K562 (cell line): ENCODE results near the gene TXNL1. TPM values are rescaled to one million over a fixed set of nuclear protein-coding genes. Genes with fewer than 3 reads are reported as not detected.

Experiments
- ATAC-seq: fragments of 200-7000 bp; cut with Tn5 transposase; 3 replicates; pipeline ENCODE4 v1.9.1; 2020; ENCODE audit warnings: moderate library complexity
- BruUV-seq: library from RNA; stranded (reverse); fragments of 400-500 nt; replicated peaks from 2 replicates; lab custom pipeline; 2021; lab: Mats Ljungman, UMichigan
- CTCF ChIA-PET: fragments of 300-600 bp; formaldehyde crosslinking; extraction: SDS; loops from one replicate; lab custom pipeline; 2021; ENCODE audit warnings: low intra/inter-chr PET ratio; lab: Yijun Ruan, JAX
- POLR2A ChIA-PET: fragments of 300-600, 350-650 bp; sonication (Branson Sonifier 250); formaldehyde crosslinking; extraction: SDS; loops from one replicate; lab custom pipeline; 2021; ENCODE audit warnings: antibody characterized with exemption, inconsistent platforms; lab: Yijun Ruan, JAX
- DNase-seq, 4 experiments: peaks; one replicate each; pipeline versions ENCODE4 v3.0.0 to v3.0.0-alpha.2; 2011 to 2018; ENCODE audit warnings: low spot score in 3 of 4, mixed read lengths in 3 of 4; ENCODE audit errors: extremely low read depth in 1 of 4
- FAIRE-seq: peaks from 2 replicates; lab custom pipeline; 2011; peaks lifted over from hg19 to GRCh38; lab: Jason Lieb, UNC
- H2AFZ ChIP-seq: 2 replicates; pipeline ENCODE4 v1.6.0; 2011; ENCODE audit warnings: low read depth, low read length, control low read depth, inconsistent platforms
- H3K27ac ChIP-seq: fragments of 200-600 bp; 3 replicates; pipeline ENCODE4 v1.8.0; 2011; ENCODE audit warnings: low read depth, mild to moderate bottlenecking, control low read depth, inconsistent platforms, low read length, moderate library complexity, mixed read lengths; ENCODE audit errors: extremely low read depth
- H3K27me3 ChIP-seq, 2 experiments: fragments of 300-600 bp in 1 of 2; 2 replicates in 1 of 2; 3 replicates in 1 of 2; pipeline versions ENCODE4 v1.6.0 to v1.8.0; 2011; ENCODE audit warnings: inconsistent platforms in 2 of 2, low read length in 2 of 2, mild to moderate bottlenecking in 1 of 2, mixed read lengths in 1 of 2, moderate library complexity in 1 of 2; ENCODE audit not compliant: control insufficient read depth in 2 of 2, insufficient read depth in 2 of 2
- H3K36me3 ChIP-seq: fragments of 300-600 bp; 3 replicates; pipeline ENCODE4 v1.8.0; 2011; ENCODE audit warnings: mild to moderate bottlenecking, low read length, inconsistent platforms; ENCODE audit not compliant: control insufficient read depth, insufficient read depth
- H3K4me1 ChIP-seq, 2 experiments: fragments of 200-600 bp in 1 of 2; replicated peaks in 1 of 2; 2 replicates in 1 of 2; 3 replicates in 1 of 2; pipeline versions ENCODE4 v1.5.1 to v1.8.0; 2011; ENCODE audit warnings: inconsistent platforms in 2 of 2, low read length in 2 of 2, mild to moderate bottlenecking in 1 of 2, mixed read lengths in 1 of 2, moderate library complexity in 1 of 2; ENCODE audit not compliant: control insufficient read depth in 2 of 2, insufficient read depth in 2 of 2
- H3K4me2 ChIP-seq: 2 replicates; pipeline ENCODE4 v1.6.1; 2011; ENCODE audit warnings: low read length, control low read depth, inconsistent platforms, mixed read lengths; ENCODE audit not compliant: insufficient read depth
- H3K4me3 ChIP-seq: fragments of 200-600 bp; sonication (generic), shearing (Covaris generic); 2 replicates; pipeline ENCODE4 v1.5.1; 2016; ENCODE audit warnings: control low read depth, inconsistent platforms
- H3K79me2 ChIP-seq: fragments of 200-600 bp; 3 replicates; pipeline ENCODE4 v1.8.0; 2011; ENCODE audit warnings: low read length, inconsistent platforms; ENCODE audit not compliant: control insufficient read depth, insufficient read depth
- H3K9ac ChIP-seq, 2 experiments: 2 replicates each; pipeline versions ENCODE4 v1.6.0 to v1.6.1; 2011; ENCODE audit warnings: low read depth in 2 of 2, low read length in 2 of 2, control low read depth in 1 of 2, inconsistent platforms in 1 of 2, mild to moderate bottlenecking in 1 of 2, mixed read lengths in 1 of 2; ENCODE audit not compliant: insufficient read depth in 1 of 2
- H3K9me1 ChIP-seq: one replicate; pipeline ENCODE4 v1.6.0; 2011; ENCODE audit warnings: inconsistent platforms, mild to moderate bottlenecking, low read length, moderate library complexity; ENCODE audit not compliant: control insufficient read depth, insufficient read depth
- H3K9me3 ChIP-seq: replicated peaks from 2 replicates; pipeline ENCODE4 v1.5.1; 2011; ENCODE audit warnings: low read depth, low read length, inconsistent platforms; ENCODE audit not compliant: control insufficient read depth, insufficient read depth
- H4K20me1 ChIP-seq: replicated peaks from 2 replicates; pipeline ENCODE4 v1.6.1; 2011; ENCODE audit warnings: low read length, inconsistent platforms, mixed read lengths; ENCODE audit not compliant: control insufficient read depth, insufficient read depth
- CREB3 ChIP-seq: fragments of 450-650 bp; conservative IDR thresholded peaks from 2 replicates; pipeline ENCODE4 v1.6.1; 2016; ENCODE audit warnings: missing genetic modification characterization, low read depth, mild to moderate bottlenecking, missing compliant biosample characterization, moderate library complexity
- HDAC6 ChIP-seq: IDR thresholded peaks from 2 replicates; pipeline ENCODE4 v1.6.1; 2012; ENCODE audit warnings: low read depth, mild to moderate bottlenecking, control low read depth, inconsistent platforms, low read length, moderate library complexity
- HDGF ChIP-seq: fragments of 450-650 bp; IDR thresholded peaks from 2 replicates; pipeline ENCODE4 v1.6.1; 2016
- JUND ChIP-seq, 2 experiments: IDR thresholded peaks; 2 replicates in 1 of 2; 3 replicates in 1 of 2; pipeline ENCODE4 v1.6.1; 2011; ENCODE audit warnings: borderline replicate concordance in 2 of 2, low read depth in 2 of 2, low read length in 2 of 2, improper control_type of control experiment in 1 of 2, missing biosample characterization in 1 of 2, missing genetic modification characterization in 1 of 2, missing genetic modification reagents in 1 of 2
- MED1 ChIP-seq: sonication (generic); formaldehyde crosslinking; IDR thresholded peaks from 2 replicates; pipeline ENCODE4 v1.8.1; 2023; ENCODE audit warnings: missing genetic modification reagents, borderline replicate concordance
- MEF2A ChIP-seq: IDR thresholded peaks from 2 replicates; pipeline ENCODE4 v1.6.1; 2011; ENCODE audit warnings: low read depth, mild to moderate bottlenecking, low read length, moderate library complexity; ENCODE audit not compliant: control insufficient read depth
- NR1H2 ChIP-seq: sonication (generic); formaldehyde crosslinking; IDR thresholded peaks from 2 replicates; pipeline ENCODE4 v1.4.0; 2020; ENCODE audit warnings: mild to moderate bottlenecking, missing genetic modification reagents
- RBFOX2 ChIP-seq: fragments of 200-400 bp; formaldehyde crosslinking; IDR thresholded peaks from 2 replicates; pipeline ENCODE4 v1.6.1; 2017; ENCODE audit warnings: low read depth, mild to moderate bottlenecking, low read length, moderate library complexity
- SLC30A9 ChIP-seq: fragments of 250-450 bp; sonication (Bioruptor Pico); IDR thresholded peaks from 2 replicates; pipeline ENCODE4 v1.8.0; 2022; ENCODE audit warnings: mild to moderate bottlenecking, moderate library complexity
- U2AF1 ChIP-seq: fragments of 200-400 bp; formaldehyde crosslinking; optimal IDR thresholded peaks from 2 replicates; pipeline ENCODE3; 2017; ENCODE audit warnings: mild to moderate bottlenecking, low read depth, low read length, moderate library complexity
- XRCC5 ChIP-seq: fragments of 200-400 bp; formaldehyde crosslinking; IDR thresholded peaks from 2 replicates; pipeline ENCODE4 v1.6.1; 2017; ENCODE audit warnings: low read depth, mild to moderate bottlenecking, low read length
- ZC3H8 ChIP-seq: fragments of 450-650 bp; IDR thresholded peaks from 2 replicates; pipeline ENCODE4 v1.6.1; 2017
- ZFP36 ChIP-seq: fragments of 150-350 bp; IDR thresholded peaks from 2 replicates; pipeline ENCODE4 v1.6.1; 2018; ENCODE audit warnings: low read length, low read depth; ENCODE audit not compliant: partially characterized antibody
- WGBS: fragments of 100-300 bp; shearing (Covaris generic); methylation state at CpG from one replicate; pipeline ENCODE4 v1.1.6; 2016; ENCODE audit warnings: low coverage, mixed read lengths; ENCODE audit not compliant: insufficient coverage; ENCODE audit errors: missing lambda C conversion rate; 5-methylcytosine and 5-hydroxymethylcytosine counted together
- in situ Hi-C: fragments of 300-500 bp; cut with MboI; formaldehyde crosslinking; loops from 4 replicates; pipeline ENCODE4 v1.15.0; 2018; ENCODE audit warnings: inconsistent platforms, mixed read lengths
- intact Hi-C: fragments of 100-400 bp; cut with micrococcal nuclease; formaldehyde crosslinking; loops from 2 replicates; pipeline ENCODE4 v1.14.2; 2022
- polyA plus RNA-seq, 8 experiments: library from polyadenylated mRNA; depleted of rRNA in 4 of 8; stranded (reverse) in 5 of 8; unstranded in 3 of 8; fragments of >200 nt; fragmentation: Nextera tagmentation in 2 of 8; fragmentation: Illumina TruSeq in 1 of 8; extraction: Ambion mirVana in 2 of 8; extraction: Trizol in 1 of 8; gene quantifications; 2 replicates each; pipeline versions ENCODE4 v1.2.1 to v1.2.3, GENCODE V29; 2011 to 2014; ENCODE audit warnings: inconsistent platforms in 1 of 8, missing spikeins in 1 of 8
- total RNA-seq, 7 experiments: library from RNA; depleted of rRNA in 6 of 7; stranded (reverse); fragments of >200 nt in 6 of 7; fragmentation: Illumina TruSeq in 2 of 7; extraction: Trizol in 2 of 7; gene quantifications; 2 replicates each; pipeline versions ENCODE4 v1.2.1 to v1.2.3, GENCODE V29; 2011 to 2021; ENCODE audit warnings: low replicate concordance in 1 of 7
- TF ChIP-seq, protein P1 (sequence below): fragments of 450-650 bp; formaldehyde crosslinking; conservative IDR thresholded peaks from 2 replicates; pipeline ENCODE4 v1.4.0; 2022; ENCODE audit warnings: mild to moderate bottlenecking, missing genetic modification characterization
- TF ChIP-seq, protein P2 (sequence below): fragments of 150-350 bp; conservative IDR thresholded peaks from 2 replicates; pipeline ENCODE4 v1.6.1; 2014; ENCODE audit warnings: low read length
- TF ChIP-seq, protein P3 (sequence below): sonication (generic); formaldehyde crosslinking; IDR thresholded peaks from 2 replicates; pipeline ENCODE4 v1.8.1; 2023; ENCODE audit warnings: mild to moderate bottlenecking, missing genetic modification reagents

Gene TXNL1
- total and polyA plus RNA-seq, 9 of the 15 experiments (the other 6 are each of a cell fraction or from before 2014, with no cell fraction given) = 45.4 to 103 (median 65.7) TPM

DNA sequence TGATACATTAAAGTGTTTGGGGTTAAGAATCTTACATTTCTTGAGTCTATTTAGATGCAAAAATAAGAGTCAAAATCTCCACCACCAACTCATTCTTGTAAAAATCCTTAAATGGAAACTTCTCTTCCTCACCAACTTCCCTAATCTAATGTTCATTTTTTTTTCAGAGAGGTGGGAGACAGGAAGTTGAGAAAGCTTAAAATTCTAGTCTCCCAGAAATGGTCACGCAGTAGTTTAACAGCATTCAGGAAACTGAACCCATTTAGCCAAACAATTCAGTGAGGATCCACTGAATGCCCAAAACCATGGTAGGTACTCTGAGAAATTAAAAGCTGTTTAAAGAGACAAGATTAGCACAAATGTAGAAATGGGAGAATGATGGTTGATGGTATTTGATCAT lies 69.0 kb downstream of the TXNL1 start:
- CTCF ChIA-PET = no interaction called here
- no peak for ATAC-seq
- no peaks in the 10 kb centered on the region for H4K20me1 ChIP-seq
- intact Hi-C loops = no loop called here
- no peak overlapping the region for H3K9ac ChIP-seq
- POLR2A ChIA-PET = no interaction called here
- DNase-seq = no peak
- no peak overlapping the region for H2AFZ ChIP-seq
- no peaks in the 10 kb centered on the region; a peak in 1 of 5 replicates for H3K27me3 ChIP-seq
- no peaks in the 10 kb centered on the region for H3K9me1 ChIP-seq
- no peaks in the 10 kb centered on the region for H3K79me2 ChIP-seq
- H3K4me1 ChIP-seq = no peaks in the 10 kb centered on the region
- no peak overlapping the region for H3K4me3 ChIP-seq
- no peak overlapping the region for H3K4me2 ChIP-seq
- no peak overlapping the region for H3K27ac ChIP-seq
- no TSS peak for BruUV-seq
- 13% methylated on average over 1 of the region's 1 CpG for WGBS
- no peak for FAIRE-seq
- H3K36me3 ChIP-seq = no peaks in the 10 kb centered on the region
- in situ Hi-C loops = loop anchor here (25.0 kb wide), 1 partner anchor 1332 kb away; no protein-coding TSS in a partner anchor
- no peaks in the 10 kb centered on the region for H3K9me3 ChIP-seq
- TF ChIP-seq RBFOX2 (no peak), SLC30A9 (CRISPR knock-in tag) (no peak), NR1H2 (no peak), CREB3 (tag) (no peak), MEF2A (no peak), ZFP36 (no peak), U2AF1 (no peak), ZC3H8 (no peak), HDGF (no peak), XRCC5 (no peak), JUND (IDR thresholded peaks at IDR 0.05; ENCODE audit: borderline replicate concordance, low read depth, low read length) (no peak), JUND (tag; IDR thresholded peaks at IDR 0.05; ENCODE audit: borderline replicate concordance, low read depth, low read length) (no peak), HDAC6 (no peak), MED1 (CRISPR knock-in tag) (no peak)
- TF ChIP-seq, protein P1, sequence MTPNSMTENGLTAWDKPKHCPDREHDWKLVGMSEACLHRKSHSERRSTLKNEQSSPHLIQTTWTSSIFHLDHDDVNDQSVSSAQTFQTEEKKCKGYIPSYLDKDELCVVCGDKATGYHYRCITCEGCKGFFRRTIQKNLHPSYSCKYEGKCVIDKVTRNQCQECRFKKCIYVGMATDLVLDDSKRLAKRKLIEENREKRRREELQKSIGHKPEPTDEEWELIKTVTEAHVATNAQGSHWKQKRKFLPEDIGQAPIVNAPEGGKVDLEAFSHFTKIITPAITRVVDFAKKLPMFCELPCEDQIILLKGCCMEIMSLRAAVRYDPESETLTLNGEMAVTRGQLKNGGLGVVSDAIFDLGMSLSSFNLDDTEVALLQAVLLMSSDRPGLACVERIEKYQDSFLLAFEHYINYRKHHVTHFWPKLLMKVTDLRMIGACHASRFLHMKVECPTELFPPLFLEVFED (CRISPR knock-in tag) = no peak
- TF ChIP-seq, protein P2, sequence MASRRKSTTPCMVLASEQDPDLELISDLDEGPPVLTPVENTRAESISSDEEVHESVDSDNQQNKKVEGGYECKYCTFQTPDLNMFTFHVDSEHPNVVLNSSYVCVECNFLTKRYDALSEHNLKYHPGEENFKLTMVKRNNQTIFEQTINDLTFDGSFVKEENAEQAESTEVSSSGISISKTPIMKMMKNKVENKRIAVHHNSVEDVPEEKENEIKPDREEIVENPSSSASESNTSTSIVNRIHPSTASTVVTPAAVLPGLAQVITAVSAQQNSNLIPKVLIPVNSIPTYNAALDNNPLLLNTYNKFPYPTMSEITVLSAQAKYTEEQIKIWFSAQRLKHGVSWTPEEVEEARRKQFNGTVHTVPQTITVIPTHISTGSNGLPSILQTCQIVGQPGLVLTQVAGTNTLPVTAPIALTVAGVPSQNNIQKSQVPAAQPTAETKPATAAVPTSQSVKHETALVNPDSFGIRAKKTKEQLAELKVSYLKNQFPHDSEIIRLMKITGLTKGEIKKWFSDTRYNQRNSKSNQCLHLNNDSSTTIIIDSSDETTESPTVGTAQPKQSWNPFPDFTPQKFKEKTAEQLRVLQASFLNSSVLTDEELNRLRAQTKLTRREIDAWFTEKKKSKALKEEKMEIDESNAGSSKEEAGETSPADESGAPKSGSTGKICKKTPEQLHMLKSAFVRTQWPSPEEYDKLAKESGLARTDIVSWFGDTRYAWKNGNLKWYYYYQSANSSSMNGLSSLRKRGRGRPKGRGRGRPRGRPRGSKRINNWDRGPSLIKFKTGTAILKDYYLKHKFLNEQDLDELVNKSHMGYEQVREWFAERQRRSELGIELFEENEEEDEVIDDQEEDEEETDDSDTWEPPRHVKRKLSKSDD = no peak
- TF ChIP-seq, protein P3, sequence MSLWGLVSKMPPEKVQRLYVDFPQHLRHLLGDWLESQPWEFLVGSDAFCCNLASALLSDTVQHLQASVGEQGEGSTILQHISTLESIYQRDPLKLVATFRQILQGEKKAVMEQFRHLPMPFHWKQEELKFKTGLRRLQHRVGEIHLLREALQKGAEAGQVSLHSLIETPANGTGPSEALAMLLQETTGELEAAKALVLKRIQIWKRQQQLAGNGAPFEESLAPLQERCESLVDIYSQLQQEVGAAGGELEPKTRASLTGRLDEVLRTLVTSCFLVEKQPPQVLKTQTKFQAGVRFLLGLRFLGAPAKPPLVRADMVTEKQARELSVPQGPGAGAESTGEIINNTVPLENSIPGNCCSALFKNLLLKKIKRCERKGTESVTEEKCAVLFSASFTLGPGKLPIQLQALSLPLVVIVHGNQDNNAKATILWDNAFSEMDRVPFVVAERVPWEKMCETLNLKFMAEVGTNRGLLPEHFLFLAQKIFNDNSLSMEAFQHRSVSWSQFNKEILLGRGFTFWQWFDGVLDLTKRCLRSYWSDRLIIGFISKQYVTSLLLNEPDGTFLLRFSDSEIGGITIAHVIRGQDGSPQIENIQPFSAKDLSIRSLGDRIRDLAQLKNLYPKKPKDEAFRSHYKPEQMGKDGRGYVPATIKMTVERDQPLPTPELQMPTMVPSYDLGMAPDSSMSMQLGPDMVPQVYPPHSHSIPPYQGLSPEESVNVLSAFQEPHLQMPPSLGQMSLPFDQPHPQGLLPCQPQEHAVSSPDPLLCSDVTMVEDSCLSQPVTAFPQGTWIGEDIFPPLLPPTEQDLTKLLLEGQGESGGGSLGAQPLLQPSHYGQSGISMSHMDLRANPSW (CRISPR knock-in tag) = no peak
